Ascending aorta (tissue), 2 donors: Measurements from ENCODE around the gene LIX1L. TPM values are rescaled to one million over a fixed set of nuclear protein-coding genes. Genes with fewer than 3 reads are reported as not detected.

ENCODE experiments used
- DNase-seq, 2 donors: peaks; one replicate each; pipeline ENCODE4 v3.0.0-alpha.2; 2019; ENCODE audit warnings: low spot score in 2 of 2
- H3K27ac ChIP-seq, 2 donors: fragments of 200-600 bp; sonication (generic); one replicate each; pipeline ENCODE4 v1.5.1; 2016 to 2017; ENCODE audit warnings: mild to moderate bottlenecking in 1 of 2
- H3K27me3 ChIP-seq: fragments of 200-600 bp; sonication (generic); one replicate; pipeline ENCODE4 v1.5.1; 2017
- H3K36me3 ChIP-seq, 2 donors: fragments of 200-600 bp; sonication (generic); one replicate each; pipeline ENCODE4 v1.5.1; 2016
- H3K4me1 ChIP-seq, 2 donors: fragments of 200-600 bp; sonication (generic); one replicate each; pipeline ENCODE4 v1.5.1; 2016 to 2017; ENCODE audit warnings: mild to moderate bottlenecking in 1 of 2
- H3K4me3 ChIP-seq, 2 donors: fragments of 200-600 bp; sonication (generic); one replicate each; pipeline ENCODE4 v1.5.1; 2016 to 2017; ENCODE audit warnings: mild to moderate bottlenecking in 1 of 2
- H3K9me3 ChIP-seq, 2 donors: fragments of 200-600 bp; sonication (generic); one replicate each; pipeline ENCODE4 v1.5.1; 2016
- intact Hi-C: fragments of 100-400 bp; cut with DNase I; formaldehyde crosslinking; loops from one replicate; pipeline ENCODE4 v1.15.1; 2023
- total RNA-seq: library from RNA; depleted of rRNA; stranded (reverse); fragments of >200 nt; gene quantifications from one replicate; pipeline ENCODE4 v1.1.0, GENCODE V29; 2016
- TF ChIP-seq, protein P1 (sequence below), 3 experiments: fragments of 200-600 bp in 2 of 3; fragments of 450-650 bp in 1 of 3; sonication (generic) in 2 of 3; IDR thresholded peaks; one replicate each; pipeline ENCODE4 v1.5.1; 2016 to 2019; ENCODE audit warnings: antibody characterized with exemption in 3 of 3, mild to moderate bottlenecking in 1 of 3, moderate library complexity in 1 of 3

The LIX1L gene
- total RNA-seq, 1 donor from 2014 or later: 44.0 TPM

DNA sequence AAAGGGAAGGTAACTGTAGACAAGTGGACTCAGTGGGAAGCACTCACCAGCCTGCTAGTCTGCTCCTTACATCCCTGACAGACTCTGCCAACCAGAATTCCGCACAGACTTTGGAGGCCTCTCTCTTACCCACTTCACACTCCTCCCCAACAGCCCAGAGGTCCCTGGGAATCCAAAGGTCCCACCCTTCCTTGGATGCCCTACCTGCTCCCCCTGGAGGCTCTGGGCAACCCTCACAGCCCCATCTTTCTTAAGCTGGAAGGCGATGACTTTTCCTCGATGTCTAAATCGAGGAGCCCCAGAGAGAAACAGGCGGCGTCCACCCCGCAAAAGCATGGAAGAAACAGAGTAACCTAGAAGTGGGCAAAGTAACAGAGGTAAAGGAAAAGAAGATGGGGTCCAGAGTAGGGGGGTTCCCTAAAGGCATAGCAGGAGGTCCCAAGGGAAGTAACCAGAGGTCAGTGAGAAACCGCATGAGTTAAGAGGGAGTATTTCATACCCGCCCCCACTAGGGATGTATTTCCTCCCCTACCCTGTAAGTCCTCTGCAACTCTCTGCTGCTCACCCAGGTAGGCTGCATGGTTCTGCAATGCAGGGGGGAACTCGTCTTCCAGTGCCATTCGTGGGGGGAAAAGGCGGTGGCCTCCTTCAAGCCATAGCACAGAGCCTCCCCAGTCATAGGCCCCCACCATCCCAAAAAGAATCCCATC is 56.4 kb downstream of the LIX1L start:
- Histone ChIP-seq H3K4me1 (no peaks in the 10 kb centered on the region), H3K36me3 (peaks cover 84 to 99% of the 10 kb centered on the region in 2 donors), H3K27me3 (no peaks in the 10 kb centered on the region), H3K4me3 (no peak overlapping the region), H3K27ac (peak overlapping the region in 1 of 2 donors; percentile 23), H3K9me3 (no peaks in the 10 kb centered on the region)
- intact Hi-C loops: no loop called here
- peak in 1 of 2 donors; percentile 54 for DNase-seq
- TF ChIP-seq, protein P1, sequence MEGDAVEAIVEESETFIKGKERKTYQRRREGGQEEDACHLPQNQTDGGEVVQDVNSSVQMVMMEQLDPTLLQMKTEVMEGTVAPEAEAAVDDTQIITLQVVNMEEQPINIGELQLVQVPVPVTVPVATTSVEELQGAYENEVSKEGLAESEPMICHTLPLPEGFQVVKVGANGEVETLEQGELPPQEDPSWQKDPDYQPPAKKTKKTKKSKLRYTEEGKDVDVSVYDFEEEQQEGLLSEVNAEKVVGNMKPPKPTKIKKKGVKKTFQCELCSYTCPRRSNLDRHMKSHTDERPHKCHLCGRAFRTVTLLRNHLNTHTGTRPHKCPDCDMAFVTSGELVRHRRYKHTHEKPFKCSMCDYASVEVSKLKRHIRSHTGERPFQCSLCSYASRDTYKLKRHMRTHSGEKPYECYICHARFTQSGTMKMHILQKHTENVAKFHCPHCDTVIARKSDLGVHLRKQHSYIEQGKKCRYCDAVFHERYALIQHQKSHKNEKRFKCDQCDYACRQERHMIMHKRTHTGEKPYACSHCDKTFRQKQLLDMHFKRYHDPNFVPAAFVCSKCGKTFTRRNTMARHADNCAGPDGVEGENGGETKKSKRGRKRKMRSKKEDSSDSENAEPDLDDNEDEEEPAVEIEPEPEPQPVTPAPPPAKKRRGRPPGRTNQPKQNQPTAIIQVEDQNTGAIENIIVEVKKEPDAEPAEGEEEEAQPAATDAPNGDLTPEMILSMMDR (IDR thresholded peaks at IDR 0.05): no peak

DNA sequence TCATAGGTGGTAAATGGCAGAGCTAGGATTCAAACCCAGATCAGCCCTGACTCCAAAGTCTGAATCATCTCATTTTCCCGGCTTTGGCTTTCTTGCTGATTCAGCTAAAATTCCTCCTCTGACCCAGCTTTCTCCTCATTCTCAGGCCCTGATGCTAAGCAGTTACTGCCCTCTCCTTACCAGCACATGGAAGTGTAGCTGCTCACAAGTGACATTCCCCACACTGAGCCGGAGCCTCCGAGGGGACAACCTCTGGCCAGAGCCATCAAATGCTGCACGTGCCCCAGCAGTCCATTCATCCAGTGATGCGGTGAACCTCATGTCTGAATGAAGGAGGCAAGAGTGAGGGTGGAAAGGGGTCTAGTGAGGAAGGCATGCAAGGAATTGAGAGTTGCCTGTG is 59.1 kb downstream of the LIX1L start:
- H3K4me3 ChIP-seq: no peak overlapping the region
- H3K9me3 ChIP-seq: no peaks in the 10 kb centered on the region
- intact Hi-C loops: no loop called here
- TF ChIP-seq, protein P1 (IDR thresholded peaks at IDR 0.05): no peak
- peaks cover 81 to 92% of the 10 kb centered on the region in 2 donors for H3K36me3 ChIP-seq
- no peak for DNase-seq
- no peaks in the 10 kb centered on the region for H3K4me1 ChIP-seq
- H3K27ac ChIP-seq: no peak overlapping the region
- no peaks in the 10 kb centered on the region for H3K27me3 ChIP-seq

DNA sequence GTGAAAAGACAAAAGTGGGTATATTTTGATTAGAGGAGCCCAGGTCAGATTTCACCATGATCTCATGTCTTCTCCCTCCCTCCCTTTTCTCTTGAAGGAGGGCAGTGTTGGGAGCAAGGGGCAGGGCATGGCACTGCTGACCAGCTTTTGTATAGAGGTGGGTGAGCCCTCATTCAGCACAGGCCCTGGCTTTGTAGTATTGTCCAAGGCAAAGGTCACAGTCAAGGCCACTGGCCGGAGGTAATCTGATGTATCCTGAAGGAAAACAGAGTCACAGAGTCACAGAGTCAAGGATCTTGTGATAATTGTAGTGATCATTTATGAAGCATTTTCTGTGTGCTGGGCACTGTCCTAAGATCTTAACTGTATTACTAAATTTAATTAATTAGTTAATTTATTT is 59.8 kb downstream of the LIX1L start:
- peaks cover 0 to 5% of the 10 kb centered on the region in 2 donors for H3K4me1 ChIP-seq
- no peak for DNase-seq
- TF ChIP-seq, protein P1 (IDR thresholded peaks at IDR 0.05): no peak
- H3K27me3 ChIP-seq: no peaks in the 10 kb centered on the region
- intact Hi-C loops: no loop called here
- H3K4me3 ChIP-seq: no peak overlapping the region
- H3K9me3 ChIP-seq: no peaks in the 10 kb centered on the region
- peak overlapping the region in 1 of 2 donors; percentile 48 for H3K27ac ChIP-seq
- H3K36me3 ChIP-seq: peaks cover 73 to 91% of the 10 kb centered on the region in 2 donors

DNA sequence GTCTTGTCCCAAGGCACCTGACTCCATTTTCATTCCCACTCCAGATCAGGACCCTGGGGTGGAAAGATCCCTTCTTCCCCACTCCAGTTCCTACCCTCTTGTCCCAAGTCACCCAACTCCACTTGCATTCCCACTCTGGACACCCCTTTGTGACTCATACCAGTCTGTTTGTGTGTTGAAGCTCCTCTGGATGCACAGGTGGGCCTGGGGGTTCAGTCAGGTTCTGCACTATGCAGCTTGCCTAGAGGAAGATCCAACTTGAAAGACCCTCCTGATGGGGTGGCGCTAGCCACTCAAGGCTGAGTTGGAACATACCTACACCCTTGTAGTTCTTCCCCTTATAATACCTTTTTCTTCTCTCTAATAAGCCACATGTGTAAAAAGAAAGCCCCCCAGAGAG is 62.3 kb downstream of the LIX1L start:
- intact Hi-C loops: no loop called here
- Histone ChIP-seq H3K27ac (peak overlapping the region; percentile 36 to 42), H3K27me3 (no peaks in the 10 kb centered on the region), H3K4me1 (peaks cover 14 to 26% of the 10 kb centered on the region in 2 donors), H3K9me3 (no peaks in the 10 kb centered on the region), H3K36me3 (peaks cover 51 to 66% of the 10 kb centered on the region in 2 donors), H3K4me3 (no peak overlapping the region)
- TF ChIP-seq, protein P1 (IDR thresholded peaks at IDR 0.05): no peak
- no peak for DNase-seq

DNA sequence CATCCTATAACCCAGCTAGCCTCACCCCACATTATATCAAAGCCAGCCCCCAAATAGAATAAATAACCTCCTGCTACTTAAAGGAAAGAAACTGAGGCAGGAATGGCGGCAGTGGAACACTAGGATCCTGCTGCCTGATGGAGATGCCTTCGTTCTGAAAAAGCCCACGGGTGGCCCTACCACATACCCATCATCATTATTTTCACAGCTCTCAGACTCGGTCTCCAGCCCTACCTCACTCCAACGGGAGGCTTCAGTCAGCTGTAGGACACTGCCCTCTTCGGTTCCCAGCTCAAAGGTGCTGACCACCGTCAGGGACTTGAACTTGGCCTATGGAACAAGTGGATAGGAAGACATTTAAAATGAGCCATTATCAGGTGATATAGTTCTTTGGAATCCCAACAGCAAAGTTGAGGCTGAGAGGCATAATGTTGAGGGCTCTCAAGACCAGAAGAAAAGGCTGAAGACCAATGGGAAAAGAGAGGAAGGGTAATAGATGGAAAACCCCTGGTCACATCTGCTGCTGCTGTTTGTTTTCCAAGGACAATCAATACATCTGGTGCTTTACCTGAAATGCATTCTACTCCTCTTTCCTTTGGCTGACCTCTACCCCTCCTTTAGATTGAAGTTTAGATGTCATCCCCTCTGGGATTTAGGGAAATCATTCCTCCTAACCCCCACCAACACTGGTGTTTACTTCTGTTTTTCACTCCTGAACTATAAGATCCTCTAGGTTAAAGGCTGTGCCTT is 64.3 kb downstream of the LIX1L start:
- peak overlapping the region; percentile 92 to 98 for H3K27ac ChIP-seq
- no peak for DNase-seq
- H3K36me3 ChIP-seq: peaks cover 33 to 53% of the 10 kb centered on the region in 2 donors
- intact Hi-C loops: loop anchor here (2.0 to 5.0 kb wide), 3 partner anchors 63 to 119 kb away; no protein-coding TSS in a partner anchor
- TF ChIP-seq, protein P1 (IDR thresholded peaks at IDR 0.05): no peak
- H3K27me3 ChIP-seq: no peaks in the 10 kb centered on the region
- H3K4me1 ChIP-seq: peaks cover 14 to 36% of the 10 kb centered on the region in 2 donors
- H3K4me3 ChIP-seq: no peak overlapping the region
- H3K9me3 ChIP-seq: no peaks in the 10 kb centered on the region
